ENCODE results near the gene MDH1.

- no peak for TF ChIP-seq TAF1 (IDR thresholded peaks at IDR 0.05; ENCODE audit: borderline replicate concordance, insufficient read depth, low read length)
- TF ChIP-seq POLR2AphosphoS5 (IDR thresholded peaks at IDR 0.05; ENCODE audit: low read depth, low read length), result no peak
- TF ChIP-seq REST (IDR thresholded peaks at IDR 0.05; ENCODE audit: insufficient read depth in 1 of 2, low read depth in 2 of 2, low read length in 2 of 2), result no peak
- TF ChIP-seq SIN3A (IDR thresholded peaks at IDR 0.05; ENCODE audit: borderline replicate concordance, insufficient read depth, low read length), result no peak
Measured at GRCh38 chr2:63578767-63579166, 10.0 kb upstream of the MDH1 start.
